Measurements from ENCODE around the gene MED16.
A peak's percentile ranks its signal among the peaks of the same experiment; 100 is the strongest.
"Not testable (repeated sequence)": the region's sequence is repeated elsewhere in the genome, so short reads cannot be mapped to it uniquely, and the experiment has no call there.

Gene MED16

GRCh38 chr19:904545-904944, 11.6 kb upstream of the MED16 start:
- DNase-seq = no peak

GRCh38 chr19:903266-903797, 10.3 kb upstream of the MED16 start:
- no peak for DNase-seq

- DNase-seq = no peak
Observed at GRCh38 chr19:902446-903226, 9.6 kb upstream of the MED16 start.

GRCh38 chr19:902093-902370, 9.0 kb upstream of the MED16 start:
- DNase-seq = no peak

- no peak for DNase-seq
Observed at GRCh38 chr19:901216-902092, 8.5 kb upstream of the MED16 start.

DNA sequence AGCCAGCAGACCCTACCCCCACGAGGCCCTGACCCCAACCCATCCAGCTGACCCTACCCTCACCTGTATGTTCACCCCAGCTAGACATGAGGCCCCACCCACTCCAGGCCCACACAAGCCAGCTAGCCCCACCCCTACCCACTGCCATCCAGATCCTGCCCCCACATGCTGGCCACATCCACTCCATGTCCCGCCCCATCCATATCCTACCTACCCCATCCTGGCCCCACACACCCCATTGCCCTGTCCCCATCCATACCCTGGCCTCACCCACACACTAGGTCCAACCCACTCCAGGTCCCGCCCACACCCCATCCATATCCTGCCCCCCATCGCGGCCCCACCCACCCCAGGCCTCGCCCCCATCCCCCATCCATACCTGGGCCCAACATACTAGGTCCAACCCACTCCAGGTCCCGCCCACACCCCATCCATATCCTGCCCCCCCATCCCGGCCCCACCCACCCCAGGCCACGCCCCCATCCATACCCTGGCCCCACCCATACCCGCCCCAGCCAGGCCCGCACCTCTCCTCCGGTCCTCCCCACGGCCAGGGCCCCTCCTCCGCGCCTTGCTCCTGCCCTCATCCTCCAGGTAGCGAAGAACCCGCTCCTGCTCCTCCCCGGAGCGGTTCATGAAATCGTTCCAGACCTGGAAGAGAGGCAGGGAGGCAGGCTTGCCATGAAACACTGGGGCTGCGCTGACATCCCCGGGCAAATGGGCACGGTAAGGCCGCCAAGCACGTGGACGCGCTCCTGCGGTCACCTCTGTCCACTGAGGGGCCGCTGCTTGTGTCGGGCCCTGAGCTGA, 7.5 kb upstream of the MED16 start:
- DNase-seq = peak in 1 of 2 donors; percentile 2

DNA sequence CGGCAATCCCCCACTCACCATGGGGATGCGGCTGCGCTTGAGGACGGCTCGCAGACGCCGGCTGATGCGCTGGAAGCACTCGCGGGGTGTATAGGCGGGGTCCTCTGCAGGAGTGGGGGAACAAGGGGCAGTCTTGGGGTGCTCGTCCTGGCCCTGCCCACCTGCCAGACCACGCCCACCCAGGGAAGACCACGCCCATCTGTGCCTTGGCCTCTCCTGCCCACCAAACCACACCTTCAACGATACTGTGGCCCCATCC, 7.0 kb upstream of the MED16 start:
- DNase-seq = no peak

DNA sequence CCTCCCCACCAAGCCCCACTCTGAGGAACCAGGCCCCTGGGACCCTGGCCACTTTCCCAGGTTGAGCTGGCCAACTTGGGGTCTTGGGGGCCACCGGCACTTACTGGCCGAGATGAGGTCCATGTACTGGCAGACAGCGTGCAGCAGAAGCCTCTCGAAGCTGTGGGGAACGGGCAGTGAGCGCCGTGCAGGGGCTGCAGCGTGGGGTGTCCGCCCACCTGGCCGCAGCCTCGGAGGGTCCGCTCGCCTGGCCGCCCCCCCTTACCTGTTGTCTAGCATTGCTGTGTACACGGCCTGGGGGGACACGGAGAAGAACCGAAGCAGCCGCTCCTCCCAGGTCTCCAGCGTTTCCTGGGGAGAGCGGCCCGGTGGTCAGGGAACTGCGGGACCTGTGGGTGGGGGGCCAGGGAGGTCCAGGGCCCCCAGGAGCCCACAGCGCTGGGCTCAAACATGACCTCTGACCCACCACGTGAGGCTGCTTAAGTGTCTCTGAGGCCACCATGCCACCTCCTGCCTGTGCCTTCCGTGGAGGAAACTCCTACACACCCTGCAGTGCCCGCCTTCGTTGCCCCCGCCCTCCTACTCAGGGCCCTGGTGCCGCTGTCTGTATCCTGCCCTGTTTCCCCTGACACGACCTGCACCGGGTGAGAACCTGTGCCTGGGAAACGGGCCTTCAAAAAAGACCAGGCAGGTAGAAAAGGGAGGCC, 6.5 kb upstream of the MED16 start:
- no peak for DNase-seq

- DNase-seq = no peak
Observed at GRCh38 chr19:898663-899062, 5.7 kb upstream of the MED16 start.

DNA sequence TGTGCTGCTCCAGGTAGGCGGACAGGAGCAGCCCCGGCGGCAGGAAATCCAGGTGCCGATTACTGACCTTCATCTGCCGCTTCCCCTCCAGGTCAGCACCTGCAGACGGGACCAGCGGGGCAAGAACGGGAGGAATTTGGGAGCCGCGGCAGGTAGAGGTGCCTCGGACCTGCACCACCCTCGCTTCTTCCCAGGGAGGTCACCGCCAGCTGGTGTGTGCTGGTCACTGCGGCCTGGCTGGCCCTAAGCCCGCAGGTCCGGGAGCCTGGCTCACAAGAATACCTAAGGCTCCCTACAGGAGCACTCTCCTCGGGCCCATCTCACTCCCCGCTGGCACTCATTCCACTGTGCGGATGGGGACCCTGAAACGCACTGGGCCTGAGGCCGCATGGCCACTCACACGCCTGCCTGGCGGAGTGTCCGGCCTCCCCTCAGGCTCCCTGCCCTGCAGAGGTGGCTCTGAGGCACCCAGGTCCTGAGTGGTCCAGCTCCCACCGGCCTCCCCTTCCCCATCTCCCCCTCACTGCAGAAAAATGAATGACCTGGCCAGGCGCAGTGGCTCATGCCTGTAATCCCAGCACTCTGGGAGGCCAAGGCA, 4.6 kb upstream of the MED16 start:
- DNase-seq = no peak

GRCh38 chr19:896999-897398, 4.0 kb upstream of the MED16 start:
- no peak for DNase-seq

DNA sequence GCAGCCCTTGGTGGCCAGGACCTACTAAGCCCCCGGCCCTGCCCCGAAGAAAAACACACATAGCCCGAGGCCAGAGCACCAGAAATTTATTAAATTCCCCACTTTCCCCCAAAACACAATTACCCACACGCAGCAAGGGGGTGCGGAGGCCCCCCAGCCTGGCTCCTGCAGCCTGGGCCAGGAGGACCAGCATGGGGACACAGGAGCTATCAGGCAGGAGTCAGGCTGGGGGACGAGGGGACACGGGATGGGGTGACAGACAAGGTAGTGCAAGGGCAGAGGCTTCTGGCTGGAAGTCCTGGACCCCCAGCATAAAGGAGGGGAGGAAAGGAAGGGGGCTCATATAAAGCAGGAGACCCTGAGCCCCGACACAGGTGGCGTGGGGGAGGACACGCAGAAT, 3.4 kb upstream of the MED16 start:
- no peak for DNase-seq

DNA sequence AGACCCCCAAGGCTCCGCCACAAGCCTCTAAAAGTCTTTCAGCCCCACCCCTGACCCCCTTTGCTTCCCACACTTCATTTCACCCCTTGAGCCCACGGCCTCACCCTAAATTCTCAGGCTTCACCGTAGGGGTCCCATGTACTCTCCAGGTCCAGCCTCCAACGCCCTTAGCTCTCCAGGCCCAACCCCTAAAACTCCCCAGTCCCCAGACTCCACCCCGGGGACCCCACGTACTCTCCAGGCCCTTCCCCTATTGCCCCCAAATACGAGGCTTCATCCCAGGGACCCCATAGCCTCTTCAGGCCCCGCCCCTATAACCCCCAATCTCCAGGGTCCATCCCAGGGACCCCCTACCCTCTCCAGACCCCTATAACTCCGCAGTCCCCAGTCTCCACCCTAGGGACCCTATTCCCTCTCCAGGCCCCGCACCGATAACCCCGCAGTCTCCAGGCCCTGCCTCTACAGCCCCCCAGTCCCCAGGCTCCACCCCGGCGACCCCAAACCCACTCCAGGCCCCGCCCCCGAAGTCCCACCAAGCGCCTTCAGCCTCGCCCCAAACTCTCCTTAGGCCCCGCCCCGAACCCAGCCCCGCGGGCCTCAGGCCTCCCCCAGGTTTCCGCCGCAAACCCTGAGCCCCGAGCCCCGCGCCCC, 619 bp downstream of the MED16 start:
- peak; percentile 29 to 34 for DNase-seq

- DNase-seq = not testable (repeated sequence)
Observed at GRCh38 chr19:891421-892200, 1.4 kb downstream of the MED16 start.

DNA sequence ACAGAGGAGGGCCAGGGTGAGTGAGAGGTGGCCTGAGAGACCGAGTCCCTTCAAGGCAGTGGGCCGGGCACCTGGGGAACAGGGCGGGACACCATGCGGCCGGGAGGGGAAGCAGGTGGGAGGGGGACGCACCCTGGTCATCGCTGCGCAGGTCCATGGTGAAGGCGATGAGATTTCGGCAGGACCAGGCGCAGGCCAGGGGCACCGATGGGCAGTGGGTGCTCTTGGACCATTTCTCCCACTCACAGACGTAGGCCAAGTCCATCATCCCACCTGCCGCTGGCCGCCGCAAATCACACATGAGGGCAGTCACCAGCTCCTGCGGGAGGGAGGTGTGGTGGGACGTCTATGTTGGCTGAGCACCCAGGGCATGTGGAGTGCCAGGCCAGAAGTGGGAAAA, 2.2 kb downstream of the MED16 start:
- DNase-seq = no peak

DNA sequence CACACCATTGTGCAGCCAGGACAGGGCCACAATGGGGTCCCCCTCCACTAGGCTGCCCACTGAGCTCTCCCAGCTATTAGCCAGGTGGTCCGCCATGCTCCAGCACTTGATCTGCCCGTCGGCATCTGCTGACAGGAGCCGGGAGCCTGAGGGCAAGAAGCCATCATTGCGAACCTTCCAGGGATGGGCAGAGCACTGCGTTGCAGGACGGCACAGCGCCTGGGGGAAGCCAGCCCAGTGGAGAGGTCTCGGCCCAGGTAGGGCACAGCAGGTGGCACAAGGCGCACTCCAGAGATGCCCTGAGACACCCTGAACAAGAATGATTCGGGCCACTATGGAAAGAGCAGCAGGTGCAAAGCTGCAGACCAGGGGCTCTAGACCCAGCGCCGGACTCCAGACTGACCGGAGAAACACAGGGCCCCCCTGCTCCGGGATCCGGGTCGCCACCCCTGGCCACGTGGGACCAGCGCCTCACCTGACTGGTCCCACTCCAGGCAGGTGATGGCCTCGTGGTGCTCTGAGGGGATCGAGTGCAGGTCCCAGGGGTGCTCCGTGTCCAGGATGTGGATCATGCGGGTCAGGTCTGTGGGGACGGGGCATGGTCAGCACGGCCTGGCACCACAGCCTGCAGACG, 3.2 kb downstream of the MED16 start:
- no peak for DNase-seq

DNA sequence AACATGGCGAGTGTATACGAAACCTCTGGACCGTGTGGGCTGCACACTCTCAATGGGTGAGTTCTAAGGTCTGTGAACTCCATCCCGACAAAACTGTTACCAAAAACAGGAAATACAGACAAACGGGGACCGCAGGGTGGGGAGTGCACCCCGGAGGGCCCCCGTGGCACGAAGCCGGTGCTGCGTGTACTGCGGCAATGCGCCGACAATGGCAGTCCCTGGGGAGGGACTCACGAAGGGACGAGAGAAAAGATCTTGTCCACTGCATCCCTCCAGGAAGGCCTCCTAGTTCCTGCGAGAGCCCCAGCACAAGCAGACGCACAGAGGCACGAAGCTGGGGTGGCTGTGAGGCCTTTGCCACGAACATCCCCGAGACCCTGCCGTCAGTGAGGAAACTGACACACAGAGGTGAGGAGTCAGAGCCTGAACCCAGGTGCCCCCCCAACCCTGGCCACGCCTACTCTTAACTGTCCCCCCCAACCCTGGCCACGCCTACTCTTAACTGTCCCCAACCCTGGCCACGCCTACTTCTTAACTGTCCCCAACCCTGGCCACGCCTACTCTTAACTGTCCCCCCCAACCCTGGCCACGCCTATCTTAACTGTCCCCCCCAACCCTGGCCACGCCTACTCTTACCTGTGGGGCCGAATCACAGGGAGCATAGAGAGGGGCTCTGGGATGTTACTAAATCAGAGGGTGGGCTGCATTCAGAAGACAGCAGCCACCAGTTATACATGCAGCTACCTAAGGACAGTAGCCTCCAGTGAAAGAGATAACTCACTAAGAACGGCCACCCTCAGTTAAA, 4.2 kb downstream of the MED16 start:
- no peak for DNase-seq

GRCh38 chr19:887599-887998, 5.4 kb downstream of the MED16 start:
- DNase-seq = no peak

- DNase-seq = no peak
Observed at GRCh38 chr19:887072-887471, 5.9 kb downstream of the MED16 start.

Measured in inflammatory macrophage treated with lipopolysaccharide for 1 hour (primary cell).